Right forelimb (tissue), 1 donor: Measurements from ENCODE around the gene CLEC16A.
A peak's percentile ranks its signal among the peaks of the same experiment; 100 is the strongest.
"Not testable (repeated sequence)": the region's sequence is repeated elsewhere in the genome, so short reads cannot be mapped to it uniquely, and the experiment has no call there.

ENCODE experiments used
- DNase-seq: peaks from one replicate; pipeline ENCODE4 v3.0.0-alpha.2; 2018

The CLEC16A gene

GRCh38 chr16:11088831-11089230, 144.5 kb downstream of the CLEC16A start:
- DNase-seq = no peak

- DNase-seq = peak; percentile 77
These were observed 145.2 kb downstream of the CLEC16A start for GRCh38 chr16:11089504-11090124.

GRCh38 chr16:11090232-11090631, 145.9 kb downstream of the CLEC16A start:
- DNase-seq = no peak

- DNase-seq = no peak
These were observed 146.8 kb downstream of the CLEC16A start for GRCh38 chr16:11091021-11091785.

- no peak for DNase-seq
These were observed 148.6 kb downstream of the CLEC16A start for GRCh38 chr16:11092788-11093571.

GRCh38 chr16:11093572-11094074, 149.3 kb downstream of the CLEC16A start:
- no peak for DNase-seq

- no peak for DNase-seq
These were observed 149.9 kb downstream of the CLEC16A start for GRCh38 chr16:11094075-11094856.

GRCh38 chr16:11094857-11095565, 150.6 kb downstream of the CLEC16A start:
- no peak for DNase-seq

- no peak for DNase-seq
These were observed 151.6 kb downstream of the CLEC16A start for GRCh38 chr16:11095935-11096334.

- DNase-seq = no peak
These were observed 152.9 kb downstream of the CLEC16A start for GRCh38 chr16:11097094-11097786.

GRCh38 chr16:11097787-11098167, 153.4 kb downstream of the CLEC16A start:
- no peak for DNase-seq

- no peak for DNase-seq
These were observed 154.4 kb downstream of the CLEC16A start for GRCh38 chr16:11098601-11099390.

GRCh38 chr16:11099672-11100205, 155.4 kb downstream of the CLEC16A start:
- DNase-seq = no peak

- DNase-seq = peak; percentile 80
These were observed 155.9 kb downstream of the CLEC16A start for GRCh38 chr16:11100239-11100750.

- DNase-seq = no peak
These were observed 156.9 kb downstream of the CLEC16A start for GRCh38 chr16:11101283-11101682.

- no peak for DNase-seq
These were observed 157.5 kb downstream of the CLEC16A start for GRCh38 chr16:11101695-11102522.

GRCh38 chr16:11102523-11102898, 158.1 kb downstream of the CLEC16A start:
- DNase-seq = no peak

GRCh38 chr16:11103301-11103700, 158.9 kb downstream of the CLEC16A start:
- not testable (repeated sequence) for DNase-seq
